GM19467 (cell line): ENCODE data around the gene STIMATE.

Experiments
- ATAC-seq: cut with Tn5 transposase; IDR thresholded peaks from one replicate; pipeline ENCODE4 v1.9.1; 2021; ENCODE audit warnings: mild to moderate bottlenecking, moderate library complexity; ENCODE audit not compliant: unreplicated experiment

STIMATE gene

DNA sequence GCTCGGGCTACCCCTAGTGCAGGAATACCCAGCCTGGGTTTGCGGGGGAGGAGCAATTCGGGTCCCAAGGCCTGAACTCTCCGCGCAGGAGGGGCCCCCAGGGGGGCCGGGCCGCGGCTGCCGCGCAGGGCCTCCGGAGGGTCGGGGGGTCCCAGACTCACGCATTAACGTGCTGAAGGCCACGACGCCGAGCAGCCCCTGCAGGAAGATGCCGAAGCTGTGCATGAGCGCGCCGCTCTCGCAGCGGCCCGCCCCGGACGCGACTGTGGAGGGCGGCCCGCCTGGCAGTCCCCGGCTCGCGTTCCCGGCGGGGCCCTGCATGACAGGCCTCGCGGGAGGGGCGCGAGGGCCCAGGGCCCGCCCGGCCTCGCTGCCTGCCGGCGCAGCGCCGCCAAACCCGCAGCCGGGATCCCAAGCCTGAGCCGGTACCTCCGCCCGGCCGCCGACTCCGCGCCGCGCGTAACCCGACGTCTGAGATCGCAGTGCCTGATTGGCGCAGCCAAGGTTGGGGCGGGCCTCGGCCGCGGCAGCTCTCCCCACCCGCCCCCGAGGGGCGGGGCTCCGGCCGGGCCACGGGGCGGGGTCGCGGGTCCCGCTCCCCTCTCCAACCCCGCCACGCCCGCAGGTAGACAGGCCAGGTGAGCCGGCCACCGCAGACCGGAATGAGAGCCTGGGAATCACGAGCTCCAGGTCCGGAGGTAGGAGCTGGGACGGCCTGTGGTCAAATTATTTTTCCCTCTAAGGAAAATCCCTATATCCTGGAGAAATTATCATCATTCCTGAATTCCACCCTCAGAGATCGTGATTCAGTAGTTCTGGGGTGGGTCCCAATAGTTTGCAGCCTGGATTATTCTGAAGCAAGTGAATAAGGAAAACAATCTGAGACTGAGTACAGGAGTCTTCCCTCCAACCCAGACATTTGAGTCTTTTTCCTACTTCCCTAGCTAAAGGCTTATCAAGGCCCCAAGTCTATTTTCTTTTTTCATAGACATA, at the start of gene STIMATE:
Gene STIMATE, minus strand, starts transcription at position 419 of the 993 bp plus-strand sequence. Its CDS starts 98 bp downstream, at position 321.
- peak; percentile 88 for ATAC-seq

DNA sequence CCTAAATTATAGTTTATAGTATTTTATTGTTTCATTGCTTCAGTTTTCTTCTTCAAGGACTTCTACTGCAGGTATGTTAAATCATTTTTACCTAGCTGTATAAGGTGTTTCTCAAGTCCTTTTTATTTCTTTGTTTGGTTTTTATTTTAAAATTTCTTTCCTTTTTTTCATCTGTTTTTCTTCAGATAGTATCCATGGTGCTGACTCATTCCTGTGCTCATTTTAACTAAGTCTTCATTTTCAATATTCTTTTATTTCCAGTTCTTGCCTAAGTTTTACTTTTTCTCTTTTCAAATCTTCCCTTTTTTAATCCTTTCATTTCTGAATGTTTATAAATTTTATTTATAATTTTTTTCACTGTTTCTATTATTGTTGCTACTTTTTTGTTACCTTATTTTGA, 42.3 kb upstream of the STIMATE start:
- ATAC-seq: no peak

DNA sequence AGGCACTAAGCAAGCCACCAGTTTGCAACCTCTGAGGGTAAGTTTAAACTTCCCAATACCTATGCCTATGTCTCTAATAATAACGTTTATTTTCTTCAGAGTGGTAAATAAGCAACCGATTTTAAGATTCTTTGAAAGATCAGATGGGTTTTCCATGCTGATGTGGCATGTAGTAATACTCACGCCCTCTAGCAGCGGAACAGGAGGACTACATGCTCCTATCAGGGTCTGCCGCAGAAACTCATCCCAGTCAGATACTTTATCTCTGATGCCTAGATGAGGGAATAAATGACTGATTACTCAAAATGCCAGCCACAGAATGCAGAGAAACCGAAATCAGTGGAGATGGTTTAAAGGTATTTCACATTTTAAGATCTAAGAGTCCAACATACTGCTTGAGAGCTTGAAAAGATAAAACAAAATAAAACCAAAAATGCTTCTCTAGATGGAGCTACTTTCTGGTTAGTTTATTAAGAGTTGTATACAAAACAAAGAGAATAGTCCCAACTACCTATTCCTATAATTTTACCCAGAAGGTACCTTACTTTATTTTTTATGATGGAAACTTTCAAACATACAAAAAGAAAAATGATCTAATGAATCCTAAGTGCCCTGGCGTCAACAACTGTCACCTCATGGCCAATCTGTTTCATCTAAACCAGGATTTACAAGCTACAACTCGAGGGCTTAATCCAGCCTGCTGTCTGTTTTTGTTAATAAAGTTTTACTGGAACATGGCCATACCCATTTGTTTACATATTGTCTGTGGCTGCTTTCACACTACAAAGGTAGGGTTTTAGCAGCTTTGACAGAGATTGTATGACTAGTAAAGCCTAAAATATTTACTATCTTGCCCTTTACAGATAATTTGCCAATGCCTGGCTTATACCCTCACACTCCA, 37.5 kb upstream of the STIMATE start:
- no peak for ATAC-seq

DNA sequence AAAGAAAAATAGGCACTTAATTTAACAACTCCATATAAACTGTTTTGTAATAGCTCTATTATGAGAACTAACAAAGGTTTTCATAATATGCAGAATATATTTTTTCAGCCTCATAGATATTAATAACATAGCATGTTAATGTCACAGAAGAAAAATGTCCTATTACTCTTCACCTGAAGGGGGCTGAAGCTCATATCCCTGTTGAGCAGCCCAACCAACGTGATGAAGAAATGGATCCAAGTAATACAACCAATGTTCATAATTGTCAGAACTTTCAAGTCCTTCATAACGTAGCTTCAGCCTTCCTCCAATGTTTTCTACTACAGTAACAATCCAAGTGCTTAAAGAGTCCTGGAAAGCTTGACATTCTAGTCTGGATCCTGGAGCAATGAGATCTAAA, 34.5 kb upstream of the STIMATE start:
- no peak for ATAC-seq

DNA sequence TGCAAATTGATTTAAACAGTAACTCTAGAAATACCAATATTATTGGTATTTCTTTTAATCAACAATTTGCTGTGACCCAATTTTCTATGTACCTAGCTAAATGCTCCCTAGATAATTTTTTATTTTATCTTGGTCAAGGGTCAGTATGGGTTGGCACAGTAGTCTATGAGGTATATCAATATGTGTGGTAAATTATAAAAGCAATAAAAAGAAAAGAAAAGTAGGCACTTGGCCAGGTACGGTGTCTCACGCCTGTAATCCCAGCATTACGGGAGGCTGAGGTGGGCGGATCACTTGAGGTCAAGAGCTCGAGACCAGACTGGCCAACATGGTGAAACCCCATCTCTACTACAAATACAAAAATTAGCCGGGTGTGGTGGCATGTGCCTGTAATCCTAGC, 34.0 kb upstream of the STIMATE start:
- no peak for ATAC-seq

DNA sequence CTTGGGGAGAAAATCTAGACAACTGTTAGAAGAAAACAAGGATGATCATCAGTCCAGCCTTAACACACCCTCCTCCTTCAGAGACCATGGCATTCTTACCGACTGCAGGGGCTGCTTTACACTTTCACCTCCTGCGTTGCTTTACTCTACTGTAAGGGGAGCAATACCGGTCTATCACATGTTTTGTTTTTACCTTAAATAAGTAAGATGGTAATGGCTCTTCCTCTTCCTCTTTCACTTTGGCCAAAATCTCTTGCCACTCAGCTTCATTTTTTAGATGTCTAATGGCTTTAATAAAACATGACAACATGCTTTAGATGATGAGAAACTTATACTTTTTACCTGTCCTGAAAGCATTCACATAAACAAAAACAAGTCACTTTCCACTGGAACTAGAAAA, 33.4 kb upstream of the STIMATE start:
- ATAC-seq: no peak

DNA sequence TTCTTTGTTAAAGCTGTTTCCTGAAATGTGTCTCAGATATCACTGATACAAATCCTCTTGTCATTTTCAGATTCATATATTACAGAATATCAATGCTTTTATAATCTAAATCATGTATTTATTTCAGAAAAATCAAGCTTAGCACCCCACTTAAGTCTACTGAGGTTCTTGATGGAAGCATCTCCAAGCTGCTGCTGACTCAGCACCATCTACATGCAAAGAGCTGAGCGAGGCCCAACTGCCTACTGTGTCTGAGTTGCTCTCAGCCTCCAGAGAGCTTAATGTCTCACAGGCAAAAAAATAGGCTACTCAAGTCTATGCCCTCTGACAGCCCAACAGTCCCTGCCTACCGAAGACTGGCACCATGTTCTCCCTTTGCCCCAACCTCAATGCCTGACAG, 29.2 kb upstream of the STIMATE start:
- no peak for ATAC-seq

DNA sequence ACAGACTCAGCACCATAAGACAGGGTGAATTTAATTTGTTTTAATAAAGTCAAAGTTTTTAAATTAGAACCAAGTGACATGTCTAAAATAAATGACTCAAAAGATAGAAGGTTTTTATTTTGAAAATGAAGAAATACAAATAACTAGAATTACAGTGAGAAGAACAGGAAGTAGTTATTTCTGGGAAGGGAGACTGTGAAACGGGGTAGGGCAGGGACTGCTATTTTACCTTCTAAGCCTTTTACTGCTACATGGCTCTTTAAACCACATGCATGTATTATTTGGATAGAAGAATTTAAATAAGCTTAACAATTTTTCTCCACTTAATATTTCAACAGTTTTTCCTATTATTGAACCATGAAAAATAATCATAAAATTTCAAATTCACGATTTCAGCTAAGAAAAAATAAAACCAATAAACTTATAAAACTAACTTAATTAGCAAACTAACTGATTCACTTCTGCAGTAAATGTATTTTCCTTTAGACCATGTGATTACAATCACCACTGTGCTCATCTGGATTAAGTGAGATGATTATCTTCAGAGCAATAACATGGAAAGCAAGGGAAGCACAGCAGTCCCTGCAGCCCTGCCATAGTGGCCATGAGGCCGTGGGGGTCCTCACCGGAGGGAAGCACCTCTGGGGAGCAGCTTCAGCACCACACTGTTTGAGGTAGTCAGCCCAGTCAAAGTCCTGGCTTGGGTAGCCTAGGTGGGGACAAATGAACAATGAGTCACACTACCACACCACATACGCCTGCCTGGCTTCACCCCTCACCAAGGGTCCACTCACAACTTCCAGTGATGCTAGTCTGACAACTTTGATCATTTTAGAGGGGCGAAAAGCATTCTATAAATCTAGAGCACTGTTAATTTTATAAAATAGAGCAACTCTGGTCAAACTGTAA, 28.3 kb upstream of the STIMATE start:
- no peak for ATAC-seq

DNA sequence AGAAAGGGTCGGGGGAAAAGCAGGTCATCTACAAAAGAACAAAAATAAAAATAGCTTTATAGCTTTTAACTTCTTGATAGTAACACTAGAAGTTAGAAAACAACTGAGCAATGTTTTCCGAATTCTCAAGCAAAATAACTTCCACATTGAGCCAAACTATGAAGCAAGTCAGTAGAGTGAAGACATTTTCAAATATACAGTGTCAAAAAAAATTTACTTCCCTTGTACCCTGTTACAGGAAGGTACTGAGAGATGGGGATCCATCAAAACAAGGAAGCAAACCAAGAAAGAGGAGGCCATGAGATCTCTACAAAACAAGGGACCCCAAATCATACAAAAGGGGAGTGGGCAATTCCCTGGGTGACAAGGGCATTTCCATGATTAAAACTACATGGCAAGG, 26.6 kb upstream of the STIMATE start:
- ATAC-seq: no peak

DNA sequence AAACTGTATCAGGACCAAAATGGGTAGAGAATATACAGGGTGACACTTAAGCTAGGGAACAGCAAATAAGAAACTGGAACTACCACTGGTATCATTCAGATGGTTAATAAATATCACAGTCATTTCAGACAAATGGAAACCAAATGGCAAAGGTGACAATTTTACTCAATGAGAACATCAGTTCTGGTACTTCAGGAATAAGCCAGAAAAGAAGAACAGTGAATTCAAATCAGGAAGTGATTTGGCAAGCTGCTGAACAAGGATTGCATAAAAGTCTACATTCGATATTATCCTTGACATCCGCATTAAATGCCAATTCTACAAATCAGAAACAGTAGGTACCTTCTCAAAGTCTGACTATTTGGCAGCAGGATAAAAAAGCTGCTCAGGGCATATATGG, 23.5 kb upstream of the STIMATE start:
- ATAC-seq: no peak

DNA sequence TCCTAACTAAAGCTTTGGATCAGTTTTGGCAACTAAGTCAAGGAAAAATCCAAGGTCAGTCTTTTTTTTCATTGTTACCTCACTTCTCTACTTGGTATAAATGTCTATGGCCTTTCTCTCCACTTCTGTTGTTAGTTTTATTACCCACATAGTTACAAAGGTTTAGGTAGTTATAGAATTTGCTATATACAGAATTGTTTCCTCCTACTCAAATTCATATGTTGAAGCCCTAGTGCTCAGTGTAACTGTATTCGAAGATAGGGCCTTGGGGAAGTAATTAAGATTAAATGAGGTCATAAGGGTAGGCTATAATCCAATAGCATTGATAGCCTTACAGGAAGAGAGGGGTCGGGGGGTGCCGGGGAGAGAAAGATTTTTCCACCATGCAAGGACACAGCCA, 19.7 kb upstream of the STIMATE start:
- ATAC-seq: no peak

DNA sequence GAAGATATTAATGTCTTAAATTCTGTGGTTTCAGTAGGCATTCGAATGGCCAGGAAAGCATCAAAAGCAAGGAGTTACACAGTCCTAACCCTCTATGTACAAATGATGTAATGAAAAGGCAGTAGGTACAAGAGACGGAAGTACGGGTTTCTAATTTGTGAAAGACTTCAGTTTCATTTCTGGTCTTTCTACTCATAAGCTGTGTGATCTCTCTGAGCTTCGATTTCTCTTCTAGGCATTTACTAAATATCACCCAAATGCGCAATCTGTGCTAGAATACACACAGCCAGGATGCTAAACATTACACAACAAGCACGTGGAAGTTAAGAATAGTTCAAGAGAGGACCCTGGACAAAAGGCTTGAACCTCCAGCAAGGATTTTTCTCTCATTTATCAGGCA, 17.9 kb upstream of the STIMATE start:
- no peak for ATAC-seq

DNA sequence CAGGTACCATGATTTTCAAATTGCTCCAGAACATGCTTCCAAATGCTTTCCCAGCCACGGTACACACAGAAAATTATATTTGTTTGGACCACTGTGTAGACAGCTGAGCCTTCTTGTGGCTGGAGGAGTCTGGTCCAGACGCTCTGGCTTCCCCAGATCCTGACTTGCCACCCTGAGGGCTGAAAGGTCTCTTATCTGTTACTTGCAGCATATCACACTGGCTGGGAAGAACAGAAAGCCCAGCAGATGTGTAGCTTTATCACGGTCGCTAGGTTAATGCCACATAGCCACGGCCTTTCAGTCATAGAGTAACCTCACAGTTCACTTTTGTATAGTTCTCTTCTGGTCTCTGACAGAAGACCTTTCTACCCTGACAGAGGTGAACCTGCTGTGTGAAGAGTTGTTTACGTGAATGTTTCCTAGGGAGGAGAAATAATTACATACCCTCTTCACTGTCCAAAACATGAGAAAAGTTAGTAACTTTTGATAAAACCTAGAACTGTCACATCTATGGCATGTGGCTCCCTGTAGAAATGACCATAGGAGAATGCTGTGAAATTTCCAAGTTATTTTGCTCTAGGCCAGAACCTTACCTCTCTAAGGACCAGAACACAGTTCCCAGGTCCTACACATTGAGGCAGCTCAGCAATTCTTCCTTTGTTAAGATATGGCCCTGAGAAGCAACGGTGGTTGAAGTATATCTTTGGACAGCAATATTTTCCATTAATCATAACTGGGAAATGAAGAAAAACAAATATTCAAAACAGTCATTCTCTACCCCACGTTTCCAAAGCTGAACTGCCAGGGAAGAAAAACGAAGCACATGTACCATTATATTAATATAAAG, 15.8 kb upstream of the STIMATE start:
- ATAC-seq: no peak

DNA sequence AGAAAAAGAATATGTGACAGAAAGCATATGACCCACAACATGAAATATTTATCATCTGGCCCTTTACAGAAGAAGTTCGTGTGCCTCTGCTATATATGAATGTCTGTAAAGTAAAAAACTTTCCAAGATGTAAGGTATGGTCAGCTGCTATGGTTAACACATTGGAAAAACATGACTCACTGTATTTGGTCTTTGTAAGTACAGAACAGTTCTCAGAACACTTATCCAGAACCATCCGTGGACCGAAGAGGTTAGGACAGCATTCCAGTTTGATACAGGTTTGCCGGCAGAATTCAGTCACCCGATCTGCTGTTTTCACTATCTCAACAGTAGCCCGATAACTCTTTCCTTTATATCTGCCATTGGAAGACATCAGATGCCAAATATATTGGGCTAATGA, 13.5 kb upstream of the STIMATE start:
- no peak for ATAC-seq

DNA sequence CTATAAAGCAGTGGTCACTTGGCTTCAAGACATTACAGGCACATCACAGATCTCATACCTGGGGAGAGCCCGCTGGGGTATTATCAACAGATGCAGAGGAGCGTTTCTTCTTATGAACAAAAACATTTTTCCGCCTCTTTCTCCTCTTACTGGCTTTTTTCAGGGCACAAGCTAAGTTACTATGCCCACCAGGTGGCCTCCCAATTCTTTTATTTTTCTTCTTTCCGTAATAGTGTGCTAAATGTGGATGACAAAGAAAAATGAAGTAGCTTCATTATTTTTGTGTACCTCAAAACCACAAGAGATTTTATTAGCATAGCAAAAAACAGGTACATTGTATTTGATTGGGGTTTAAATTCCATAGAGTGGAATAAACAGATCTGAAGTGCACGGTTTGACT, 10.1 kb upstream of the STIMATE start:
- no peak for ATAC-seq

DNA sequence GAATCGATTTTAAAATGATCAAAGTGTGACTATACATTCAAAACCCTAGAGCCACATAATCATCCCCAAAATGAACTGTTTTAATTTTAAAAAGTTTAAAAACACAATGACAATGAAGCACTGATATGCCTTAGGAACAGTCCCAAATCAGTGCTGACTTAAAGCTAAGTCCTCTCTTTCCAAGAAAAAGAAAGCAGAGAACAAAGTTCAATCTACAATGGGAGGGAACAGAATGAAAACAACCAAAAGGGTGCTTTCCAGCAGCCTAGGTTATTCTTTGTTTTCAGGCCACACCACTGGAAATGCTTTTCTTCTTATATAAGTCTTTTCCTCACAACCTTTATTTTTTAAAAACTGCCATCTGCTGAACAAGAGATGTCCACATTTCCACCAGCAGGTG, 7.2 kb upstream of the STIMATE start:
- no peak for ATAC-seq

DNA sequence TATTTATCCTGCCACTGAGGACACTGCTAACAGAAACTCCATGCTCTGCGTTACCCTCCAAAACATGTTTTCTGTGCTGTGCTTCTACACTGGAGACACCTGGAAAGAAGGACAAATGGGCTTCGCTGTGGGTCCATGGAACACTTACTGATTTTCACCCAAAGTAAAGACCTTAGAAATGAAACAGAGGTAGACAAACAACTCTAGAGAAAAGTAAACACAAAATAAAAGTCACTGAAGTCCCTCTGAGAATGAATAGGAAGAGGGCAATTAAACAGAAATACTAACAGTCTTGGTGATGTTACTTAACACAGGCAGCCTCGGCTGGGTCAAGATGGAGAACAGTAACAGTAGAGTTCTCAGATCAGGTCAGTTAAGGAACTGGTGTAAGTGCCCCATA, 6.7 kb upstream of the STIMATE start:
- ATAC-seq: no peak

DNA sequence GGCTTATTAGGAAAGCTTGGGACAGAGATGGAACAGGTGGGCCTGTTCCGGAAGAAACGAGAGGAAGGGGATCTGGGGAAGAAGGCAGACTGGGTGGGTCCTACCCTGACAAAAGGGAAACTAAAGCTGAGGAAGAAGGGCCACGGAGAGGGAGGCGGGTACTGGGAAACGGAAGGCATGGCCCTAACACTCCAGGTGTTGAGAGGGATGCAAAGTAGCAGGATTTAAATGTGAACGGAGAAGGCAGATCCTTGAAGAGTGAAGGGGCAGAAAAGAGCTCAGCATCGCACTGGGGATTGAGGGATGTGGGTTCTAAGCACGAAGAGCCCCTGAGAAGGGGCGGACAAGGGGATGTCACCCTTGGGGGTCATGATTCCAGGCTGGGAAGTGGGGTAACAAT, 735 bp downstream of the STIMATE start:
- ATAC-seq: no peak

DNA sequence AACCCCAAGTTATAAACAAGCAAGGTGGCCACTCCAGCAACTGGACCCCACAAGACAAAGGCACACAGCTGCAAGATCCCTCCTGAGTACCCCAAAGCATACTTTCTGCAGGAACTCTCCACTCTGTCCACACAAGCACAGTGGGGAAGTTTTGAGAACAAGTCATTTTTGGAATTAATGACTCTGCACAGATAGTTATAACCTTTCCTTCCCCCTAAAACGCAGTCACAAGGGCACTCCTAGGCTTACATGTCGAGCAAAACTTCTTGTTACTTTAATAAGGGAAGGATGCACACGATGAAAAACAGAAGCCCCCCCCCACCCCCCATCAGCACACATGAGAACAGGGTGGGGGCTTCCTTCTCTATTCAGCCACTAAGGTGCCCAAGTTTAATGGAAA, 1.2 kb downstream of the STIMATE start:
- ATAC-seq: no peak

DNA sequence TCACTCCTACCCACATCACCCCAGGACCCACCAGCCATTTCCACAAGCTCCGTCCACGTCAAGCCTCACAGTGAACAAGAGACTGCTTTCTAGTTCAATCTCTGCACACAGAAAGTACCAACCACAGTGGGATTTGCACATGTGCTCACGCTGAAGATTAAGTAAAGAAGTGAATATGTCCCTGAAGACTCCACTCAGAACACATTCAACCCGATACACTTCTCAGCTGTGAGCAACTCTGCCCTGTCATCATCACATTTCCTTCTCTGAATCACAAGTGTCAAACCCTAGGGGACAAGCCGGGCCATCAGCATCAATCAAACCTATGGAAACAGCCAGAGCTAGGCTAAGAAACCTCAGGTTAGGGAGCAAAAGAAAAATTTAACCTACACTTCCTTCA, 1.9 kb downstream of the STIMATE start:
- ATAC-seq: no peak
